ENCODE data around the gene TSPAN14.

Gene TSPAN14

DNA sequence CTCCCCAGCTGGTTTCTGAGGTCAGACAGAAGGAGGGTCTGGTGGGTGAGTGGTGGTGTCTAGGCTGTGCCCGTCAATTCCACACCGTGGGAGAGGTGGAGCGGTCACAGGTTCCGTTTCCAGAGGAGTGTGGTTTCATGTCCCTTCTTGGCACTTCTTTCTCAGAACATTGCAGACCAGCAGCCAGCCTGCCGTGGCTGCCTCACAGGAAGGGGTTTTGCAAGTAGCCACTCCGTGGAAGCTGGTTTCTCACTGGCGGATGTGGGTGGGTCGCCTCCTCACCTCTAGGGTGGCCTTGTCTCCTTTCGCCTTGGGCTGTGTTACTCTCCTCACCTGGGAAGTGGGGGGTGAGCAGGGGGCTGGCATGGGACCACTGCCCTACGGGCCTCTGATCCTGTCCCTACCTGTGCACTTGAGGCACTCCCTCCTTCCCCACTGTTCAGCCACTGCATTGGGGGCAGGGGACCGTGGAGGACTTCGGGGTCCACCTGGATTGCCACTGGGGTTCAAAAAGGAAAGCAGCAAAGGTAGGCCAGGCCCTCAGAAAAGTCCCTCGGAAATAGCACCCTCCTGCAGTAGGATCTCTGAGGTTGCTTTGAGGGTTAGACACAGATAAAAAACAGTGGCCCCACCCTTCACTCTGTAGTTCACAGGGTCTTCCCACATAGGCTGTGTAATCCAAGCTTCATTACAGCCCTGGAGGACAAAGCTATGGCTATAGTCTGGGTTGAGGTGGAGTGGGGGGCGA, 33.9 kb downstream of the TSPAN14 start:
- Histone ChIP-seq H3K4me3 (no peak overlapping the region), H3K27ac (no peak overlapping the region), H3K36me3 (ENCODE audit: insufficient read depth, low read length) (no peaks in the 10 kb centered on the region; the same call in 1 of the 2 replicates), H3K9me3 (ENCODE audit: low read depth, low read length) (no peaks in the 10 kb centered on the region), H3K9ac (ENCODE audit: insufficient read length) (no peak overlapping the region)
- DNase-seq (ENCODE audit: low read depth, low spot score): no peak
- no peak for TF ChIP-seq FOXP2 (optimal IDR thresholded peaks at IDR 0.05; ENCODE audit: control extremely low read depth, extremely low read length, insufficient read depth)
- TF ChIP-seq EZH2 (IDR thresholded peaks at IDR 0.05): no peak
- TF ChIP-seq POLR2AphosphoS5 (IDR thresholded peaks at IDR 0.05; ENCODE audit: borderline replicate concordance, low read depth, low read length): no peak

DNA sequence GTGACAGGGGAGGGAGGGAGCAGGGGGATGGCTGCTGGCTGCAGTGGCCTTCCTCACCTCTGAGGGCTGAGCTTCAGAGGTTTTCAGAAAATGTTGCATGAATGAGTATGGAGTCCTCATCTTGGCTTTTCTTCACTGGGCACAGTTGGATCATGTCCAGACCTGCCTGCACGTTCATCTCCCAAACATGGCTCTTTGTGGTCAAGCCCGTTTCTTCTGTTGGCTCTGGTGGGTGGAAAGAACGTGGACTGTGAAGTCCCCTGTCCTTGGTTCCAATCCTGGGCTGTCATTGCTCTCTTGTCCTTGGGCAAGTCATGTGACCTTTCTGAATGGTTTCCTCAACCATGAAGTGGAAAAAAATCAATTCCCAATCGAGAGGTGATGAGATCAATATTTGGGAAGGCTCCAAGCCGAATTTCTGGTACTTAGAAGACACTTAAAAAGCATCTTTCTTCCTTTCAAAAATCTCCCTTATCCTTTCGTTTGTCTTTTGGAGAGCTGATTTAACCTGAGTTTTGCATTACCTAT, 34.5 kb downstream of the TSPAN14 start:
- Histone ChIP-seq H3K9me3 (ENCODE audit: low read depth, low read length) (no peaks in the 10 kb centered on the region), H3K4me3 (no peak overlapping the region), H3K9ac (ENCODE audit: insufficient read length) (no peak overlapping the region), H3K36me3 (ENCODE audit: insufficient read depth, low read length) (no peaks in the 10 kb centered on the region; the same call in 1 of the 2 replicates), H3K27ac (no peak overlapping the region)
- TF ChIP-seq POLR2AphosphoS5 (IDR thresholded peaks at IDR 0.05; ENCODE audit: borderline replicate concordance, low read depth, low read length) (no peak), FOXP2 (optimal IDR thresholded peaks at IDR 0.05; ENCODE audit: control extremely low read depth, extremely low read length, insufficient read depth) (no peak), EZH2 (IDR thresholded peaks at IDR 0.05) (no peak)
- no peak for DNase-seq (ENCODE audit: low read depth, low spot score)

GRCh38 chr10:80489371-80490112, 35.4 kb downstream of the TSPAN14 start:
- no peaks in the 10 kb centered on the region; the same call in 1 of the 2 replicates for H3K36me3 ChIP-seq (ENCODE audit: insufficient read depth, low read length)
- no peak overlapping the region for H3K4me3 ChIP-seq
- H3K9ac ChIP-seq (ENCODE audit: insufficient read length): no peak overlapping the region
- DNase-seq (ENCODE audit: low read depth, low spot score): no peak
- no peak overlapping the region for H3K27ac ChIP-seq
- no peak for TF ChIP-seq POLR2AphosphoS5 (IDR thresholded peaks at IDR 0.05; ENCODE audit: borderline replicate concordance, low read depth, low read length)
- H3K9me3 ChIP-seq (ENCODE audit: low read depth, low read length): no peaks in the 10 kb centered on the region

GRCh38 chr10:80491251-80492102, 37.4 kb downstream of the TSPAN14 start:
- no peak for DNase-seq (ENCODE audit: low read depth, low spot score)
- TF ChIP-seq POLR2AphosphoS5 (IDR thresholded peaks at IDR 0.05; ENCODE audit: borderline replicate concordance, low read depth, low read length): no peak
- TF ChIP-seq FOXP2 (optimal IDR thresholded peaks at IDR 0.05; ENCODE audit: control extremely low read depth, extremely low read length, insufficient read depth): no peak
- TF ChIP-seq EZH2 (IDR thresholded peaks at IDR 0.05): no peak
- Histone ChIP-seq H3K4me3 (no peak overlapping the region), H3K9ac (ENCODE audit: insufficient read length) (no peak overlapping the region), H3K27ac (no peak overlapping the region), H3K9me3 (ENCODE audit: low read depth, low read length) (no peaks in the 10 kb centered on the region), H3K36me3 (ENCODE audit: insufficient read depth, low read length) (no peaks in the 10 kb centered on the region; the same call in 1 of the 2 replicates)

DNA sequence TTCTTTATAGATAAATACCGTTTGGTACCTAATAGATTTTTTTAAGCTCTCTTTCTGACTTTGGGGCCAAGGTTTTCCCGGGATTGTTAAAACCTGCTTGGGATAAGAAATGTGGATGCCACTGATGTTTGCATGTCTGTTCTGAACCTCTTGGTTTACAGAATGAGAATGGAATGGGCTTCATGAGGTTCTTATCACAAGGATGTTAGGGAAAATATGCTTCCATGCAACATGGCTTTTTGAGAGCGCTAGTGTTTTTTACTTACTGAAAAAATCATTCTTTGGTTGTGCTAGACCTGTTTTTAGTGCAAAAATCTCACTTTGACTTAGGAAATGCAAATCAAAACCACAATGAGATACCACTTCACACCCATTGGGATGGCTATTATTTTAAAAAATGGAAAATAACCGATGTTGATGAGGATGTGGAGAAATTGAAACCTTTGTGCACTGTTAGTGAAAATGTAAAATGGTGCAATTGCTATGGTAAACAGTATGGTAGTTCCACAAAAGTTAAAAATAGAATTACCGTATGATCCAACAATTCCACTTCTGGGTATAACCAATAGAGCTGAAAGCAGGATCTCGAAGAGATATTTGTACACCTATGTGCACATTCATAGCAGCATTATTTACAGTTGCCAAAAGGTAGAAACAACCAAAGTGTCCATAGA, 38.9 kb downstream of the TSPAN14 start:
- DNase-seq (ENCODE audit: low read depth, low spot score): no peak
- H3K9ac ChIP-seq (ENCODE audit: insufficient read length): no peak overlapping the region
- H3K9me3 ChIP-seq (ENCODE audit: low read depth, low read length): no peaks in the 10 kb centered on the region
- peak overlapping the region; percentile 25; the same call in 1 of the 2 replicates for H3K27ac ChIP-seq
- no peak for TF ChIP-seq EZH2 (IDR thresholded peaks at IDR 0.05)
- TF ChIP-seq FOXP2 (optimal IDR thresholded peaks at IDR 0.05; ENCODE audit: control extremely low read depth, extremely low read length, insufficient read depth): no peak
- no peak for TF ChIP-seq POLR2AphosphoS5 (IDR thresholded peaks at IDR 0.05; ENCODE audit: borderline replicate concordance, low read depth, low read length)
- no peak overlapping the region for H3K4me3 ChIP-seq
- H3K36me3 ChIP-seq (ENCODE audit: insufficient read depth, low read length): no peaks in the 10 kb centered on the region; the same call in 1 of the 2 replicates

GRCh38 chr10:80493522-80494051, 39.5 kb downstream of the TSPAN14 start:
- Histone ChIP-seq H3K9ac (ENCODE audit: insufficient read length) (no peak overlapping the region), H3K36me3 (ENCODE audit: insufficient read depth, low read length) (no peaks in the 10 kb centered on the region; the same call in 1 of the 2 replicates), H3K4me3 (no peak overlapping the region), H3K27ac (peak overlapping the region; percentile 25; the same call in 1 of the 2 replicates), H3K9me3 (ENCODE audit: low read depth, low read length) (no peaks in the 10 kb centered on the region)
- TF ChIP-seq EZH2 (IDR thresholded peaks at IDR 0.05): no peak
- peak; percentile 3 for DNase-seq (ENCODE audit: low read depth, low spot score)

DNA sequence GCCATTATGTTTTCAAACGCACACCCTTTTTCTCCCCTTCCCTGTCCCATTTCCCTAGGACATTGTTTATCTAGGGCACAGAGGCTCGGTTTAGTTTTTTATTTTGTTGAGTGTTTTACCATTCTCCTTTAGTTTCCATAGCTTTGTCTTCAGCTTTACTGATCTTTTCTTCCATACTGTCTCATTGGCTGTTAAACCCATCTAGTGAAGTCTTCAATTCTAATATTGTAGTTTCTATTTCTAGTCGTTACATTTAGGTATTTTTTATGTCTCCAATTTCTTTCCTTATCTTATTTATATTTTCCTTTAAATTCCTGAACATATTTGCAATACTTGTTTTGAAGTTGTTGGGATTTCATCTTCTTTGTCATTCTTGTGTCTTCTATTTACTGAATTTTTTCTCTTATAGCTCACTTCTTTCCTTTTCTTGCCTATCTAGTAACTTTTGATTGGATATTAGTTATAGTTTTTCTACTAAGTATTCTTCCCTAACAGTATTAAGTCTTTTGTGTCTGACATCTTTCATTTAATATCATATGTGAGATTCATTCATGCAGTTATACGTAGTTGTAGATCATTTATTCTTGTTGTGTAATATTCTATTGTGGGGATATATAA, 42.6 kb downstream of the TSPAN14 start:
- TF ChIP-seq EZH2 (IDR thresholded peaks at IDR 0.05) (no peak), POLR2AphosphoS5 (IDR thresholded peaks at IDR 0.05; ENCODE audit: borderline replicate concordance, low read depth, low read length) (no peak), FOXP2 (optimal IDR thresholded peaks at IDR 0.05; ENCODE audit: control extremely low read depth, extremely low read length, insufficient read depth) (no peak)
- Histone ChIP-seq H3K9me3 (ENCODE audit: low read depth, low read length) (no peaks in the 10 kb centered on the region), H3K4me3 (no peak overlapping the region), H3K27ac (no peak overlapping the region), H3K9ac (ENCODE audit: insufficient read length) (no peak overlapping the region), H3K36me3 (ENCODE audit: insufficient read depth, low read length) (no peaks in the 10 kb centered on the region; the same call in 1 of the 2 replicates)
- no peak for DNase-seq (ENCODE audit: low read depth, low spot score)

Measured in SK-N-MC (cell line).